DMS53 (cell line): ENCODE results near the gene SPDYE3.
A peak's percentile ranks its signal among the peaks of the same experiment; 100 is the strongest.
"Not testable (repeated sequence)": the region's sequence is repeated elsewhere in the genome, so short reads cannot be mapped to it uniquely, and the experiment has no call there.

Experiments
- DNase-seq: peaks from one replicate; lab custom pipeline; 2025; lab: John Stamatoyannopoulos, UW

The SPDYE3 gene

DNA sequence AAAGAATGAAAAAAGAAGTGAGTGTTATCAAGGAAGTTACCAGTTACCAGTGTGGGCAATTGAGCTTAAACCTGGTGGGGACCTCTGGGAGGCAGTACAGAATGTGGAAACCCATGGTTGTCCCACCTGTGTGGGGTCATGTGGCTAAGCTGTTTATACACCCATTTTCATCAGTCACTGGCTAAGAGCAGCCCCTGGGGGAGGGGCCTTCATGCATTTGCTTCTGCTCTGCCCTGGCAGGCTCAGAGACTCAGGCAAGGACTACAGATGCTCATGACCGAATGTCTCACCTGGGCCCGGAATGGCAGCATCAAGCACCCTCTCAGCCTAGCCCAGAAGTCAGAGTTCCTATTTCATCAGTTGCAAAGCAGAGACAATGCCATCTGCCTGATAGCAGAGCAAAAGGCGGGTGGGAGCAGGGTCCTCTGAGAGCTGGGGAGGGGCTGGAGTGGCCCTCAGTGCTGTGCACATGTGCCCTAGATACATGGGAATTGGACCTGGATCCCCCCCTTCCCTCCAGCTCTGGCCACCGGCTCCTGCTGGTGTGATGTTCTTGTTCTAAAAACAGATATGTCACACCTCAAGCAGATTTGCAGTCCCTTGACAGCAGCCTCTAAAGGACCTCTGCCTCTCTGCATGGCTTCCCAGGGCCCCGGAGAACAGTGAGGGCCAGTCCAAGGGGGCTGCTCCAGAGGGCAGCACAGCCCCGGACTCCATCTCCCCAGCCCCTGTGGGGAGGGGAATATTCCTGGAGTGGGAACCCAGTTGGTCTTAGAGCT is 20.1 kb upstream of the SPDYE3 start:
- not testable (repeated sequence) for DNase-seq

DNA sequence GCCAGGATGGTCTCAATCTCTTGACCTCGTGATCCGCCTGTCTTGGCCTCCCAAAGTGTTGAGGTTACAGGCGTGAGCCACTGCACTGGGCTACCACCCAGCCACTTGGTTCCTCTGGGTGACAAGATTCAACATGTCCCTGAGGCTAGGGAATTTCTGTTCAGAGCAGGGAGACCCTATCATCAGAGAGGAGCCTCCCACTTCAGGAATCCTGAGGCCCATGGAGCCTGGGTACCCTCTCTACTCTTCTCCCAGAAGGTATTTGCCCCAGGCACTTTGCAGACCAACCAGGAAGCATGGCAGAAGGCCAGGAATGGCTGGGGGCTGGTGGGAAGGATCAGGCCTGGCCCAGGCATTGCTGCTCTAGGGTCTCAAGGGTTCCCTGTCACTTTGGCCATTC is 19.2 kb upstream of the SPDYE3 start:
- DNase-seq: not testable (repeated sequence)

DNA sequence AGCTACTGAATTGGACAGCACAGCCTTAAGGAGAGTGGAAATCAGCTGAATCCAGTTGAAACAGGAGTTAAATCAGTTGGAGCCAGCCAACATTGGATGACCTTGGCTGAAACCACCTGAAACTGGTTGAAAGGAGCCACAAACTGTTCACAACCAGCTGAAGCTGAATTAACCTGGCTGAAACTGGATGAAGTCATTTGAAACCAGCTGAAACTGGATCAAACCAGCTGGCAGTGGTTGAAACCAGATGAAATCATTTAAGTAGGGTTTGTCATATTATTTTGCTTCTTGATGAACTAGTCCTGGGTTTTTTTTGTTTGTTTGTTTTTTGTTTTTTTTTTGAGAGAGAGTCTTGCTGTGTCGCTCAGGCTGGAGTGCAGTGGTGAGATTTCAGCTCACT is 15.3 kb upstream of the SPDYE3 start:
- DNase-seq: not testable (repeated sequence)

DNA sequence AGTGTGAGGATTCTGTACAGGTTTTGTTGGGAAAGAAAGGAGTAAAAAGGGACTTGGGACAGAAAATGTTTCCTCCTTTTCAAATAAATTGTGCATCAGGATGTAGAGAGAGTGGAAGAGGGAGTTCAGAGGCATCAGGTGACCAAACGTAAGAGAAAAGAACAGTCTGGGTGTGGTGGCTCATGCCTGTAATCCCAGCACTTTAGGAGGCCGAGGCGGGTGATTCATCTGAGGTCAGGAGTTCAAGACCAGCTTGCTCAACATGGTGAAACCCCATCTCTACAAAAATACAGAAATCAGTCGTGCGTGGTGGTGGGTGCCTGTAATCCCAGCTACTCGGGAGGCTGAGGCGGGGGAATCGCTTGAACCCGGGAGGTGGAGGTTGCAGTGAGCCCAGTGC is 12.2 kb upstream of the SPDYE3 start:
- DNase-seq: not testable (repeated sequence)

DNA sequence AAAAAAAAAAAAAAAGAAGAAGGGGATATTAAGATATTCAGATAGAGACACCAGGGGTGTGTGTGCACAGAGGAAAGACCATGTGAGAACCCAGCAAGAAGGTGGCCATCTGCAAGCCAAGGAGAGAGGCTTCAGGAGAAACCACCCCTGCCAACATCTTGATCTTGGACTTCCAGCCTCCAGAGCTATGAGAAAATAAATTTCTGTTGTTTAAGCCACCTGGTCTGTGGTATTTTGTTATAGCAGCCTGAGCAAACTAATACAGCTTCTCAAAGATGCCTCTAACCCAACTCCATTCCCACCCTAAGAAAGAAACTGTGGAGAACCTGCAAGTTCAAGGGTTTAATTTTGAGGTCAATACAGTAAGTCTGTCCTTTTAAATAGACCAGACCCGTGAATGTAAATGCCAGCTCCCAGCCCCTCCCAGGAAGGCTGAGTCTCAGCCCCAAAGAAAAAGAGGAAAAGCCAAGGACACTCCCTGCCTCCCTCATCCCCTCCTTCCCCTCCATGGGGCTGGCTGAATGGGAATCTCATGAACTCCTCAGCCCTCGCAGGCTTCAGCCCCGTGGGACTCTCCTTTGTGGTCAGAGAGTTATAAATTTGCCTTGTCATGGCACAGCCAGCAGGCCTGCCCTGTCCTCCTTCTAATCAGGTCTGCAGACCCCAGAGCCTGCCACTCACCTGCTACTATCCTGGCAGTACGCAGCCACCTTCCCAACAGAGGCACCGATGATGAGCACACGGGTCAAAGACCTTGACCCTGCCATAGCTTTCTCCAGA is 9.5 kb upstream of the SPDYE3 start:
- DNase-seq: not testable (repeated sequence)

DNA sequence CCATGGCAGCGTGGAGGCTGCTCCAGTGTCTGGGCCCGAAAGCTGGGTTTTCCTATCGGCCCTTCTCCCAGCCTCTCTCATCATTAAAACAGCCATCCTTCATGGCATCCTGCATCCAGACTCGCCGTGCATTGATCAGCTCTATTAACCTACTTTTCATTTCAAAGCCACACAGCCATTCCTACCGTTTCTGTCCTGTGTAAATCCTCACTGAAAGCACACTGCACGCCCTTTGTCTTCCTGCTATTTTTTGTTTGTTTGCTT is 8.9 kb upstream of the SPDYE3 start:
- DNase-seq: not testable (repeated sequence)

DNA sequence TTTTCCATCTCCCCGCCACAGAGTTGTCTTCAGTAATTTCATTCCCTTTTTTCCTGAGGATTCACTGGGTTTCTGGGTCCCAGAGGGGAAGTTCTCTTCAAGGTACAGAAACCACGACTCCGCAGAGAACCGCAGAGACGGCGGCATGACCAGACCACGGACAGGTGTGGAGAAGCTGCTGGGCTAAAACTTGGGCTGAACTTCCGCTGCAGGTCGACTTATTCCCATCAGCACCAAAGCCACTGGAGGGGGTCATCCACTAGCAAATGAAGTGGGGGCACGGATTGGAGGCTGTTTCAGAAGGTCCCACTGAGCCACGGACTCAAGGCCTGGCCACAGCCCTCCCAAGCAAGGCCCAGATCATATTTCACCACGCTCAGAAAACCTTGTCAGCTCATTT is 3.0 kb upstream of the SPDYE3 start:
- not testable (repeated sequence) for DNase-seq

DNA sequence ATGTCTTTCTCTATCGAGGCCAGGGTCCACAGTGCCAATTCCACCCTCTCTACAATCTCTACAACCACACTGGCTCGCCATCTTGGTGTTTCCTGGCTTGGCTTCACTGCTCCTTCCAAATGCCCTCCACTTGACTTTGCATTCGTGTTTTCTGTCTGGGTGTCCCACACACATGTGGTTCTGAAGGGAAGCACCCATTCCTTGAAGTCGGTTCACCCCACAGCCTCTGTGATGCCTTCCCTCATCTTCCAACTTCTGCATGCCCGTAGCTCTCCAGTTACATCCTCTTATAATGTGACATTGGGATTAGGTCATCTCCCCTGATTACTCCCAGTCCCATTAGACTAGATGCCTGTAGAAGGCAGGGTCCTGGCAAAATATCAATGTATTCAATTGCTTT is 10.8 kb downstream of the SPDYE3 start:
- DNase-seq: not testable (repeated sequence)

DNA sequence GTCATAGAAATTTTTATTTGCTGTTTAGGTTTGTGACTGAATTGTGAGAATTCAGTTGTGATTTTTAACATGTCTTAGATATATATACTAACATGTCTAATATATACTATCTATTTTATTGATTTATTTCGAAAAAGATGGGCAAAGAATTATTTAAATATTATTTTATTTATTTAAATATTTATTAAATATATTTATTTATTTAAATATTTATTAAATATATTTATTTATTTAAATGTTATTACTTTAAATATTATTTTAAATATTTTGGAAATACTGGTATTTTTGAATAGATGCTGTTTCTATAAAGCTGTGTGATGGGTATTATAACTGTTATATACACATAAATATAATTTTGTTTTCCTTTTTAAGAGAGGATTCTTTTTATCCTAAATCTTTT is 14.1 kb downstream of the SPDYE3 start:
- not testable (repeated sequence) for DNase-seq

DNA sequence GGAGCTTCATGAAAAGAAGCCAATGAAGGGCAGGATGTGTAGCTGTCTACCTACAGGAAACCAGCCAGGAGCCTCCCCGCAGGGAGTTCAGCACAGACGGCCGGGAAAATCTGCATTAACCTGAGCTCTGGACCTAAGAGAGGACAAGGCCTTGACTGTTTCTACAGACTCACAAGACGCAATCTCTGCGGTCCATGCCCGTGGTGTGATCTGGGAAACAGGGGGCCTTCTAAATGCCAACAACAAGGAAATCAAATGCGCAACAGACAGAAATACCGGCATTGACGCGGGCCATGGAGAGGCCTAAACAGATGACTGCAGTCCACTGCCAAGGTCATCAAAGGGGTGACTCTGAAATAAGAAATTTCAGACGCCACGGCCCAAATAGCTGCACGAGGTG is 16.7 kb downstream of the SPDYE3 start:
- not testable (repeated sequence) for DNase-seq

DNA sequence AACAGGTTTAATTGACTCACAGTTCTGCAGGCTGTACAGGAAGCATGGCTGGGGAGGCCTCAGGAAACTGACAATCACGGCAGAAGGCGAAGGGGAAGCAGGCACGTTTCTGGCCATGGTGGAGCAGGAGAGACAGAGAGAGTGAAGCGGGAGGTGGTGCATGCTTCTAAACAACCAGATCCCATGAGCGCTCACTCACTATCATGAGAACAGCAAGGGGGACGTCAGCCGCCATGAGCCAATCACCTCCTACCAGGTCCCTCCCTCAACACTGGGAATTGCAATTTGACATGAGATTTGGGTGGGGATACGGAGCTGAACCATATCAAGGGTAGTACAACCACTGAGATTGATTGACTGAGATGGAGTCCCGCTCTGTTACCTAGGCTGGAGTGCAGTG is 18.2 kb downstream of the SPDYE3 start:
- not testable (repeated sequence) for DNase-seq

DNA sequence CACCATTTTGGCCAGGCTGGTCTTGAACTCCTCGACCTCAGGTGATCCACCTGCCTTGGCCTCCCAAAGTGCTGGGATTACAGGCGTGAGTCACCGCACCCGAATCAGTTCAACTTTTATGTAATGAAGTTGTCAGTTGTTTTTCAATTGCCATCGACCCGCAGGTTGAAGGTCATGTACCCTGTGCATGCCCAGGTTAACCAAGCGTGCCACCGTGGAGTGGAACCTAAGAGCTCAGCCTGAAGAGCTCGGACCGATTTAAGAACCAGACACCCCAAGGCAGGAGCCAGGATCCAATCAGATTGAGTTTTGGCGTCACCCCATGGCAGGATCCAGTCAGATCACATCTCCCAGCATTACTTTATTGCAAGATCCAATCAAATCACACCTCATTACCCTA is 19.4 kb downstream of the SPDYE3 start:
- not testable (repeated sequence) for DNase-seq

DNA sequence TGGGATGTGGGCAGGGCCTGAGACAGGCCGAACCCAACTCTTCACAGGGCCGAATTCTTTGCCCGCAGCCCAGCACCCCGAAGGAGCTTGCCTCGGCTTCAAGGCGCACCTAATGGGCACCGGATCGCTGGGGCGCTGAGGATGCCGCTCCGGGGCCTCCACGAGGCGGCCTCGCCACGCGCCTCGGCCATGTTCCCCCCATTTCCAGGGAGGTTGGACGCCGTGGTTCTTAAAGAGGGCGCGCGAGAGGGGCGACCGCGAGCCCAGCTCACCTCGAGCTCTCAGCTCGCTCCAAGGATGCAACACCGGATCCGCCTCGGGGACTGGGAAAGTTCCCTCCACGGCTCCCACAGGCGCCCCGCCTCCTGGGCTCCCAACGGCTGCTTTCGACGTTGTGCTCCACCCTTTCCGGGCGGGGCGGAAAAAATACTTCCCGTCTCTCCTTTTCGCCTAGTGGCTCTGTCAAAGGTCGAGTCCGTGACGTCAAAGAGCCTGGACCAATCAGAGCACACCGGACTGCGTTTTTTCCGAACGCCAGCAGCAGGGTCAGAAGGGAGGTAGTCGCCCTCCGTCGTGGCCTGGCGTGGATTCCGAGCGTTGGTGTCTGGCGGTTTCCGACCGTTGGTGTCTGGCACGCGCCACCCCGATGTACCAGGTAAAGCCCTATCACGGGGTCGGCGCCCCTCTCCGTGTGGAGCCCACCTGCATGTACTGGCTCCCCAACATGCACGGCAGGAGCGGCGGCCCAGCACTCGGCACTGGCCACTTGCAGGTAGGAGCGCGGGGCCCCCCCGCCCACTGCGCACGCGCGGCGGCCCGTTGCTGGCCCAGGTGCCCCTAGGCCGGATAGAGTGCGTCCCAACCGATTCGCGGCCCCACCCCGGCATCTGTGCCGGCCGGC is 28.3 kb downstream of the SPDYE3 start:
- peak; percentile 98 for DNase-seq

DNA sequence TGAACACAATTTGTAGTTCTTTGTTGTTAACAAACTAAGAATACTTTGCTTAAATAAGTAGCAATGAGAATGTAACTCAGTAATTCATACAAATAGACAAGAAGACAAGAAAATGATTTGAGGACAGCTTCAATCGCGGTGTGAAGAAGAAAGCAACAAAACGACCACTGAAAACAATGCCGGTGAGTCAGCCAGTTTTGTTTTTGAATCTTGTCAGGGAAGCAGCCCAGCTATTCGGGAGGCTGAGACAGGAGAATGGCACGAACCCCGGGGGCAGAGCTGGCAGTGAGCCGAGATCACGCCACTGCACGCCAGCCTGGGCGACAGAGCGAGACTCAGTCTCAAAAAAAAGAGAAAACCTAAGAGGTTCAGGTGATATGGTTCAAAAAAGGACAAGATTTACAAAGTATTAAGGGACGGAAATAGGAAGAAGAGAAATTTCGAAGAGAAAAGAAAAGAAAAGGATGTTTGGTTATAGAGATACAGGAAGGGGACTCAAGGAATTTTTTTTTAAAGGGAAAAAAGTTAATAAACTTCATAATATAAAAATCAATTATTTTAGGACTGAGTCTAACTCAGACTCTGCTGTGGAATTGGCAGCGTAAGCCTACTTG is 30.7 kb downstream of the SPDYE3 start:
- DNase-seq: not testable (repeated sequence)

DNA sequence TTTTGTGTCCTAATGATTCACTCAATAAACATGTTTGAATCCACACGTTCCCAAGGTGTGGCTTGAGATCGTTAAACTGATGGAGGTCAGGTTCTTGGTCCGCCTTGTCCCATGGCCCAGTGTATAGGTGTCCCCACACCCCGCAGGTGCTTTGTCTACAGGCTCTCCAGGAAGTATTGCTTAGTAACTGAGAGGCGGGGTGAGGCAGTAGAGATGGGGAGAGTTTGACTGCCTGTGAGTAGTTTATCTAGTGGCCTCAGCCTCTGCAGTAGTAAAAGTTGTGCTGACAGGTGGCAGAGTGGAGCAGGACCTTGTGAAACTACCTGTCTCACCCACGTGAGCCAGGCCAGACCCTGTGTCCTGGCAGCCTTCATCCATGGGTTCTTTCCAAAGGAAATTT is 33.8 kb downstream of the SPDYE3 start:
- DNase-seq: not testable (repeated sequence)

DNA sequence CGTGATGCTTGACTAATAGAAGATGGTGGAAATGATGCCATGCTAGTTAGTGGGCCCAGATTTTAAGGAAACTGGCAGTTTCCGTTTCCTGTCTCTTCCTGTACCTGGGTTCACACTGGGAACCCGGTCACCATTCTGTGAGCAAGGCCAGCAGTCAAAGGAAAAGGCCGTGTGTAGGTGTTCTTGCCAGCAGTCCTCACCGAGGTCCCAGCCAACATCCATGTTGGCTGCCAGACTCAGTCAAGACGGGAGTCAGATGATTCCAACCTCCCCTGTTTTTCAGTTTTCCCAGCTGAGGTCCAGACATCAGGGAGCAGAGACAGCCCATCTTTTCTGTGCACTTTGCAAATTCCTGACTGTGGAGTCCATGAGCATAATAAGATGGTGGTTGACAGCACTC is 35.3 kb downstream of the SPDYE3 start:
- no peak for DNase-seq

DNA sequence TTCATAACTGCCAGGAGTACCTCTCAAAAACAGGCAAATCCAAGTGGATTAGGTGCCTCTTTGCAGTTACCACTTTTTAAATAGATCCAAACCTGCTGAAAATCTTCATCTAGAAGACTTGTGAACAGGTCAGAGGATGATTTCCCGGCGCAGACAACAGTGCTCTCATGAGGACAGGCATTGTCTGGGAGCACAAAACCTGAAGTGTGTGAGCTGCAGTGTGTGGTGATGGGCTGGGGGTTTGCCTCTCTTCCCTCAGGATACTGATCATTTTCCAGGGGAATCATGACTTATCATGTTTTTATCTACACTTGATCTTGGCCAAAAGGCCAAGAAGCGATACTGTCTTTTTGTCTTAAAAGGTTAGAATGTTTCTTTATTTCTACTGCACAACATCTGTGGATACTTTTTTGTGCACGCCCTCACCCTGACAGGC is 36.6 kb downstream of the SPDYE3 start:
- DNase-seq: not testable (repeated sequence)

DNA sequence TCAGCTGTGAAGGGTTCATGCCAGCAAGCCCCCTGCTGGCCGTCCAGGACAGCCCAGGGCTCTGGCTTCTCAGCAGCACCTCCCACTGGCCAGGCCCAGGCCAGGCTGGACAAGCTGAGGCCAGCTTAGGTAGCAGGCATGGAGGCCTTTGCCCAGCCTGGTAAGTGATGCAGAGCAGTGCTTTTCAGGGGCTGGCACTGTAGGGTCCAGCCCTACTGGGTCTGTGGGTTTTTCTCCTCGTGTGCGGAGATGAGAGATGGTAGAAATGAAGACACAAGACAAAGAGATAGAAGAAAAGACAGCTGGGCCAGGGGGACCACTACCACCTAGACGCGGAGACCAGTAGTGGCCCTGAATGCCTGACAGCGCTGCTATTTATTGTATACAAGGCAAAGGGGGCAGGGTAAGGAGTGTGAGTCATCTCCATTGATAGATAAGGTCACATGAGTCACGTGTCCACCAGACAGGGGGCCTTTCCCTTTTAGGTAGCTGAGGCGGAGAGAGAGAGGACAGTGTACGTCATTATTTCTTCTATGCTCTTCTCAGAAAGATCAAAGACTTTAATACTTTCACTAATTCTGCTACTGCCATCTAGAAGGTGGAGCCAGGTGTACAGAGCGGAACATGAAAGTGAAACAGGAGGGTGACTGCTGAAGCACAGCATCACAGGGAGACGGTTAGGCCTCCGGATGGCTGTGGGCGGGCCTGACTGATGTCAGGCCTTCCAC is 37.2 kb downstream of the SPDYE3 start:
- DNase-seq: peak; percentile 92

DNA sequence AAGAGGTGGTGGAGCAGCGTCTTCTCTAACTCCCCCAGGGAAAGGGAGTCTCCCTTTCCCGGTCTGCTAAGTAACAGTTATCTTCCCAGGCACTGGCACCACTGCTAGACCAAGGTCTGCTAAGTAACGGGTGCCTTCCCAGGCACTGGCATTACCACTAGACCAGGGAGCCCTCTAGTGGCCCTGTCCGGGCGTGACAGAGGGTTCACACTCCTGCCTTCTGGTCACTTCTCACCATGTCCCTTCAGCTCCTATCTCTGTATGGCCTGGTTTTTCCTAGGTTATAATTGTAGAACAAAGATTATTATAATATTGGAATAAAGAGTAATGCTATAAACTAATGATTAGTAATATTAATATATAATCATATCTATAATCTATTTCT is 37.8 kb downstream of the SPDYE3 start:
- DNase-seq: peak; percentile 70

DNA sequence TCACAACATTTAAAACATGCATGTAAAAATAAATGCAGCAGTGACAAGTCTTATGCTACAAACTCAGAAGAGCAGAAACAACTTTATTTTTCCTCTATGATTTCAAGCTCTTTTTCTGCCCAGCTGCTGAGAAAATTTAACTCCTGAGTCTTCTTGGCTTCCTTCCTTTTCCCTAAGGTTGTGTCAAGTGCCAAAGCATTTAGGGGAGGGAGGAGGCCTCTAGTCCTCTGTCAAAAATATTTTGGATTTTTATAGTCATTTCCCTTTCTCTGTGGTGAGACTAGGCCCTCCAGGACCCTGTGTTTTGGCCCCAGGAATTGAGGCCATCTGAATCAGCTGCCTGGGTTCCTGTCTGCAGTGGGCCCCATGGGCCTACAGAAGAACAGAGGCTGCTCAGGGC is 39.4 kb downstream of the SPDYE3 start:
- no peak for DNase-seq

DNA sequence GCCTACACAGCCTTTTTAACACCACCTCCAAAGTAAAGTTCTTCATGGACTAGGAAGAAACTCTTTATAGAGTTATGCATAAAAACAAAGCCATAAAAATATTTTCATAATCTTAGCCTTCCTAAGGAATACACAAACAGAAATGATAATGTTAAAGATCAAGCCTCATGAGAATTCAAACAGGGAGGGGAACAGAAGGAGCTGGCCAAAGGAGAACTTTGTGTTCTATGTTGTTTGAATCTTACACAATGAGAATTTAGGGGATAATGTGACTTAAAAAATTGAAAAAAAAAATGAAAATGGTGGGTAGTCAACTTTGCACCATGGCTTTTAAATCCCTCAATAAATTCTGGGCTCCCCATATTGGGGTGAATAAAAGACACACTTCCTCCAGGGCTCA is 41.3 kb downstream of the SPDYE3 start:
- no peak for DNase-seq
